Stimulated activated CD4-positive, alpha-beta T cell treated with anti-CD3 and anti-CD28 coated beads, Interleukin-15, amount 100 ng/mL, for 48 hours (primary cell): Measurements from ENCODE around the gene ARRB2.
"Not testable (repeated sequence)": the region's sequence is repeated elsewhere in the genome, so short reads cannot be mapped to it uniquely, and the experiment has no call there.

ENCODE experiments used
- DNase-seq, 2 donors: peaks; one replicate each; pipeline ENCODE4 v3.0.0-alpha.2; 2020; ENCODE audit warnings: low read depth in 2 of 2

Gene ARRB2

GRCh38 chr17:4701116-4701515 lies 9.3 kb upstream of the ARRB2 start:
- no peak for DNase-seq

GRCh38 chr17:4703330-4703691 lies 7.1 kb upstream of the ARRB2 start:
- no peak for DNase-seq

GRCh38 chr17:4704574-4704907 lies 5.9 kb upstream of the ARRB2 start:
- not testable (repeated sequence) for DNase-seq

- DNase-seq, result no peak
Measured at GRCh38 chr17:4704991-4705390, 5.4 kb upstream of the ARRB2 start.

GRCh38 chr17:4706121-4706520 lies 4.3 kb upstream of the ARRB2 start:
- DNase-seq, result no peak

GRCh38 chr17:4708436-4708835 lies 2.0 kb upstream of the ARRB2 start:
- peak; percentile 47 to 54 for DNase-seq

GRCh38 chr17:4710693-4711634 lies 532 bp downstream of the ARRB2 start:
- peak; percentile 31 to 38 for DNase-seq

GRCh38 chr17:4711661-4712181 lies 1.3 kb downstream of the ARRB2 start:
- no peak for DNase-seq

GRCh38 chr17:4712526-4712925 lies 2.1 kb downstream of the ARRB2 start:
- no peak for DNase-seq

GRCh38 chr17:4714340-4715062 lies 4.1 kb downstream of the ARRB2 start:
- not testable (repeated sequence) for DNase-seq

- DNase-seq, result no peak
Measured at GRCh38 chr17:4715063-4715744, 4.8 kb downstream of the ARRB2 start.

GRCh38 chr17:4716081-4716480 lies 5.6 kb downstream of the ARRB2 start:
- no peak for DNase-seq

GRCh38 chr17:4717791-4718190 lies 7.4 kb downstream of the ARRB2 start:
- no peak for DNase-seq

- DNase-seq, result no peak
Measured at GRCh38 chr17:4718276-4718675, 7.8 kb downstream of the ARRB2 start.

- no peak for DNase-seq
Measured at GRCh38 chr17:4719146-4719545, 8.7 kb downstream of the ARRB2 start.

GRCh38 chr17:4719684-4720221 lies 9.3 kb downstream of the ARRB2 start:
- no peak for DNase-seq

- no peak for DNase-seq
Measured at GRCh38 chr17:4720787-4721186, 10.4 kb downstream of the ARRB2 start.

- no peak for DNase-seq
Measured at GRCh38 chr17:4721203-4722135, 11.0 kb downstream of the ARRB2 start.

GRCh38 chr17:4722678-4723240 lies 12.3 kb downstream of the ARRB2 start:
- DNase-seq, result no peak

GRCh38 chr17:4724650-4725049 lies 14.2 kb downstream of the ARRB2 start:
- DNase-seq, result no peak
